ENCODE measurements around the gene PIEZO2.

GRCh38 chr18:10775026-10775425 is 374.3 kb downstream of the PIEZO2 start:
- TF ChIP-seq CTCF (IDR thresholded peaks at IDR 0.05) (no peak), POLR2A (IDR thresholded peaks at IDR 0.05) (no peak)

Data from breast epithelium (tissue), 3 donors.